ENCODE results near the gene VIL1.

The VIL1 gene

GRCh38 chr2:218419630-218420216, 800 bp downstream of the VIL1 start (continued):
- no peak for TF ChIP-seq REST (tag by site-specific recombination; IDR thresholded peaks at IDR 0.05)
- no peak for TF ChIP-seq ZNF658 (tag by site-specific recombination; IDR thresholded peaks at IDR 0.05)
- no peak for TF ChIP-seq ZNF660 (tag by site-specific recombination; IDR thresholded peaks at IDR 0.05)
- TF ChIP-seq TCF7L2 (IDR thresholded peaks at IDR 0.05; ENCODE audit: borderline replicate concordance, low read depth, low read length), result no peak
- TF ChIP-seq ZSCAN5A (tag by site-specific recombination; IDR thresholded peaks at IDR 0.05), result no peak
- no peak for TF ChIP-seq ZNF37A (tag by site-specific recombination; IDR thresholded peaks at IDR 0.05)

DNA sequence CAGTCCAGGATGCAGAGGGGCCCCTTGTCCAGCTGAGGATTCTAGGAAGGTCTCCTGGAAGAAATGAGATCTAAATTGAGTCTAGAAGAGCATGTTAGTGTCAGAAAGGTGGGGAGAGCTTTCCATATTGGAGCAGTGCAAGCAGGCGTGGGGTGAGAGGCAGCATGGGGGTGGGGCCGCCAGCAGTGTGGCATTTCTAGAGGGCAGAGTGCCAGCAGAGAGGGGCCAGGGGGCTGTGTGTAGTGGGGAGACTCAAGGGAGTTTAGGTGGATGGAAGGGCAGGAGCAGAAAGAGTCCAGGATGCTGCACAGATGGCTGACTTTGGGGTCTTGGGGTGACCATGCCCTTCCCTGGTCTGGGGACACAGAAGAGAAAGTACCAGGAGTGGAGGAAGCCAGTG, 2.1 kb downstream of the VIL1 start:
- ChIA-PET POLR2A (interaction anchor here (0.6 kb wide), 1 partner anchor 111 kb away, joined by 5 read pairs; no protein-coding TSS in a partner anchor), CTCF (no interaction called here)
- H3K4me3 ChIP-seq (ENCODE audit: low read depth, low read length), result no peak overlapping the region
- TF ChIP-seq ZNF510 (tag by site-specific recombination; IDR thresholded peaks at IDR 0.05; ENCODE audit: insufficient replicate concordance) (no peak), ZNF624 (tag by site-specific recombination; IDR thresholded peaks at IDR 0.05) (no peak), ZNF785 (tag by site-specific recombination; IDR thresholded peaks at IDR 0.05) (no peak), KLF7 (tag by site-specific recombination; IDR thresholded peaks at IDR 0.05; ENCODE audit: borderline replicate concordance) (no peak), ZSCAN30 (tag by site-specific recombination; IDR thresholded peaks at IDR 0.05) (no peak), REPIN1 (tag by site-specific recombination; IDR thresholded peaks at IDR 0.05; ENCODE audit: low read depth) (no peak), ZNF670 (tag by site-specific recombination; IDR thresholded peaks at IDR 0.05; ENCODE audit: low read depth) (no peak), ZNF514 (tag by site-specific recombination; IDR thresholded peaks at IDR 0.05) (no peak), BCL11B (tag by site-specific recombination; IDR thresholded peaks at IDR 0.05; ENCODE audit: low read depth) (no peak), ZNF266 (tag by site-specific recombination; IDR thresholded peaks at IDR 0.05; ENCODE audit: low read depth) (no peak)
- TF ChIP-seq, protein P1, sequence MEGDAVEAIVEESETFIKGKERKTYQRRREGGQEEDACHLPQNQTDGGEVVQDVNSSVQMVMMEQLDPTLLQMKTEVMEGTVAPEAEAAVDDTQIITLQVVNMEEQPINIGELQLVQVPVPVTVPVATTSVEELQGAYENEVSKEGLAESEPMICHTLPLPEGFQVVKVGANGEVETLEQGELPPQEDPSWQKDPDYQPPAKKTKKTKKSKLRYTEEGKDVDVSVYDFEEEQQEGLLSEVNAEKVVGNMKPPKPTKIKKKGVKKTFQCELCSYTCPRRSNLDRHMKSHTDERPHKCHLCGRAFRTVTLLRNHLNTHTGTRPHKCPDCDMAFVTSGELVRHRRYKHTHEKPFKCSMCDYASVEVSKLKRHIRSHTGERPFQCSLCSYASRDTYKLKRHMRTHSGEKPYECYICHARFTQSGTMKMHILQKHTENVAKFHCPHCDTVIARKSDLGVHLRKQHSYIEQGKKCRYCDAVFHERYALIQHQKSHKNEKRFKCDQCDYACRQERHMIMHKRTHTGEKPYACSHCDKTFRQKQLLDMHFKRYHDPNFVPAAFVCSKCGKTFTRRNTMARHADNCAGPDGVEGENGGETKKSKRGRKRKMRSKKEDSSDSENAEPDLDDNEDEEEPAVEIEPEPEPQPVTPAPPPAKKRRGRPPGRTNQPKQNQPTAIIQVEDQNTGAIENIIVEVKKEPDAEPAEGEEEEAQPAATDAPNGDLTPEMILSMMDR (tag by site-specific recombination; IDR thresholded peaks at IDR 0.05), result no peak
- H3K9me3 ChIP-seq (ENCODE audit: control insufficient read depth, insufficient read depth, low read depth, low read length), result no peaks in the 10 kb centered on the region
- H3K36me3 ChIP-seq (ENCODE audit: control insufficient read depth in 2 of 2, insufficient read depth in 1 of 2, low read length in 2 of 2), result no peaks in the 10 kb centered on the region
- no peaks in the 10 kb centered on the region for H3K4me1 ChIP-seq (ENCODE audit: control insufficient read depth, insufficient read depth, low read length)
- H3K27ac ChIP-seq (ENCODE audit: extremely low read depth, low read depth, low read length), result no peak overlapping the region
